Measurements from ENCODE around the gene GRAMD1B. TPM values are rescaled to one million over a fixed set of nuclear protein-coding genes. Genes with fewer than 3 reads are reported as not detected.

Gene GRAMD1B
- total RNA-seq, 4 donors from 2014 or later, result 27.5 to 37.2 (median 30.6) TPM

GRCh38 chr11:123581651-123582399, 151.8 kb downstream of the GRAMD1B start:
- H3K36me3 ChIP-seq, result no peaks in the 10 kb centered on the region
- H3K4me1 ChIP-seq, result peaks cover 0 to 12% (median 0%) of the 10 kb centered on the region in 4 donors
- DNase-seq (ENCODE audit: low spot score in 2 of 2), result no peak
- no peak overlapping the region for H3K4me3 ChIP-seq
- no peaks in the 10 kb centered on the region for H3K9me3 ChIP-seq
- no peaks in the 10 kb centered on the region for H3K27me3 ChIP-seq
- WGBS, 2 donors, result 79 to 90% methylated on average over 22 of the region's 22 CpGs
- TF ChIP-seq EP300 (IDR thresholded peaks at IDR 0.05) (no peak), POLR2A (IDR thresholded peaks at IDR 0.05) (no peak)
- TF ChIP-seq, protein P1, sequence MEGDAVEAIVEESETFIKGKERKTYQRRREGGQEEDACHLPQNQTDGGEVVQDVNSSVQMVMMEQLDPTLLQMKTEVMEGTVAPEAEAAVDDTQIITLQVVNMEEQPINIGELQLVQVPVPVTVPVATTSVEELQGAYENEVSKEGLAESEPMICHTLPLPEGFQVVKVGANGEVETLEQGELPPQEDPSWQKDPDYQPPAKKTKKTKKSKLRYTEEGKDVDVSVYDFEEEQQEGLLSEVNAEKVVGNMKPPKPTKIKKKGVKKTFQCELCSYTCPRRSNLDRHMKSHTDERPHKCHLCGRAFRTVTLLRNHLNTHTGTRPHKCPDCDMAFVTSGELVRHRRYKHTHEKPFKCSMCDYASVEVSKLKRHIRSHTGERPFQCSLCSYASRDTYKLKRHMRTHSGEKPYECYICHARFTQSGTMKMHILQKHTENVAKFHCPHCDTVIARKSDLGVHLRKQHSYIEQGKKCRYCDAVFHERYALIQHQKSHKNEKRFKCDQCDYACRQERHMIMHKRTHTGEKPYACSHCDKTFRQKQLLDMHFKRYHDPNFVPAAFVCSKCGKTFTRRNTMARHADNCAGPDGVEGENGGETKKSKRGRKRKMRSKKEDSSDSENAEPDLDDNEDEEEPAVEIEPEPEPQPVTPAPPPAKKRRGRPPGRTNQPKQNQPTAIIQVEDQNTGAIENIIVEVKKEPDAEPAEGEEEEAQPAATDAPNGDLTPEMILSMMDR (IDR thresholded peaks at IDR 0.05), result no peak
- H3K27ac ChIP-seq, result no peak overlapping the region

DNA sequence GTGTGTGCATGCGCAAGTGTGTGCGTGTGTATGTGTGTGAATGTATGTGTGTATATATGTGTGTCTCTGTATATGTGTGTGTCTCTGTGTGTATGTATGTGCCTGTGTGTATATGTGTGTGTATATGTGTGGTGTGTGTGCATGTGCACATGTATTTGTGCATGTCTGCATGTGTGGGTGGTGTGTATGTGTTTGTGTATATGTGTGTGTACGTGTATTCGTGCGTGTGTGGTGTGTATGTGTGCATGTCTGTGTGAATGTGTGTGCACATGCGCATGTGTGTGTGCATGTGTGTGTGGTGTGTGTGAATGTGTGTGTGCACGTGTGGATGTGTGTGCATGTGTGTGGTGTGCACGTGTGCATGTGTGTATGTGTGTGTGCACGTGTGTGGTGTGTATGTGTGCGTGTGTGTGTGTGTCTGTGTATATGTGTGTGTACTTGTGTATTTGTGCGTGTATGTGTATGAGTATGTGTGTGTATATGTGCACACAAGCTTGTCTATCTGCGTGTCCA, 153.0 kb downstream of the GRAMD1B start:
- H3K27ac ChIP-seq, result no peak overlapping the region
- H3K4me1 ChIP-seq, result peaks cover 0 to 6% (median 0%) of the 10 kb centered on the region in 4 donors
- H3K27me3 ChIP-seq, result no peaks in the 10 kb centered on the region
- TF ChIP-seq, protein P1 (IDR thresholded peaks at IDR 0.05), result no peak
- TF ChIP-seq EP300 (IDR thresholded peaks at IDR 0.05) (no peak), POLR2A (IDR thresholded peaks at IDR 0.05) (no peak)
- H3K36me3 ChIP-seq, result no peaks in the 10 kb centered on the region
- H3K9me3 ChIP-seq, result no peaks in the 10 kb centered on the region
- no peak overlapping the region for H3K4me3 ChIP-seq
- WGBS, 2 donors, result 90 to 91% methylated on average over 12 of the region's 12 CpGs
- no peak for DNase-seq (ENCODE audit: low spot score in 2 of 2)

- Histone ChIP-seq H3K36me3 (no peaks in the 10 kb centered on the region), H3K4me3 (no peak overlapping the region), H3K27me3 (no peaks in the 10 kb centered on the region), H3K4me1 (peaks cover 0 to 6% (median 2%) of the 10 kb centered on the region in 4 donors), H3K9me3 (no peaks in the 10 kb centered on the region), H3K27ac (no peak overlapping the region)
- WGBS, 2 donors, result 86 to 94% methylated on average over 4 of the region's 4 CpGs
- TF ChIP-seq, protein P1 (IDR thresholded peaks at IDR 0.05), result no peak
- TF ChIP-seq EP300 (IDR thresholded peaks at IDR 0.05) (no peak), POLR2A (IDR thresholded peaks at IDR 0.05) (no peak)
- DNase-seq (ENCODE audit: low spot score in 2 of 2), result no peak
These were observed 154.1 kb downstream of the GRAMD1B start for GRCh38 chr11:123584186-123584585.

- H3K4me1 ChIP-seq, result peaks cover 0 to 8% (median 3%) of the 10 kb centered on the region in 4 donors
- 83 to 84% methylated on average over 7 of the region's 7 CpGs for WGBS, 2 donors
- TF ChIP-seq, protein P1 (IDR thresholded peaks at IDR 0.05), result no peak
- DNase-seq (ENCODE audit: low spot score in 2 of 2), result no peak
- H3K36me3 ChIP-seq, result no peaks in the 10 kb centered on the region
- no peak overlapping the region for H3K4me3 ChIP-seq
- H3K27ac ChIP-seq, result no peak overlapping the region
- no peaks in the 10 kb centered on the region for H3K27me3 ChIP-seq
- H3K9me3 ChIP-seq, result no peaks in the 10 kb centered on the region
These were observed 154.7 kb downstream of the GRAMD1B start for GRCh38 chr11:123584737-123585136.

DNA sequence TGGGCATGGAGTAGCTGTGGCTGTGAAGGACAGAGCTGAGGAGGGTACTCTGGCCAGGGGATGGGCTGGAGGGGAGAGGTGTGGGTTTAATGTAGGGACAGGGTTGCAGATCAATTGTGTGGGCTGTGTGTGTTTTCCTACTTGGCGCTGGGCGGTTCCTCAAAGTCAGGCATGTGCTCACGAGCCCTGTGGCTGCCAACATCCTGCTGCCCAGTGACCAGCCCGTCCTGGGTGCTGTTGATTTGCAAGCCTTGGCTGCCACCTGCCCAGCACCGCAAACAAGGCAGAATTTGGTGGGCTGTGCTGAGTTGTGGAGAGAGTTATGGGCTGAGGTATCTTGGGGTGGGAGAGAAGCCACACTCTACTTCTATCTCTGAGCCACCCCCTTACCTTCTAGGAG, 155.1 kb downstream of the GRAMD1B start:
- peaks cover 0 to 13% (median 4%) of the 10 kb centered on the region in 4 donors for H3K4me1 ChIP-seq
- TF ChIP-seq EP300 (IDR thresholded peaks at IDR 0.05), result no peak
- TF ChIP-seq, protein P1 (IDR thresholded peaks at IDR 0.05), result no peak
- TF ChIP-seq POLR2A (IDR thresholded peaks at IDR 0.05), result no peak
- H3K27ac ChIP-seq, result no peak overlapping the region
- WGBS, 2 donors, result 71 to 85% methylated on average over 3 to 5 of the region's 5 CpGs
- H3K36me3 ChIP-seq, result no peaks in the 10 kb centered on the region
- H3K27me3 ChIP-seq, result no peaks in the 10 kb centered on the region
- no peak for DNase-seq (ENCODE audit: low spot score in 2 of 2)
- no peaks in the 10 kb centered on the region for H3K9me3 ChIP-seq
- no peak overlapping the region for H3K4me3 ChIP-seq

All from tibial nerve (tissue), 4 donors.